Measurements from ENCODE around the gene NEK6.

NEK6 gene

GRCh38 chr9:124370896-124371582, 113.3 kb downstream of the NEK6 start:
- WGBS: 88% methylated on average over 7 of the region's 9 CpGs
- Histone ChIP-seq H3K14ac (ENCODE audit: low read length in 2 of 2) (no peak overlapping the region), H3K23ac (ENCODE audit: low read length in 2 of 2) (no peak overlapping the region), H2BK5ac (ENCODE audit: low read depth, low read length, poor library complexity, severe bottlenecking) (no peak overlapping the region), H3K4me3 (ENCODE audit: insufficient read depth in 1 of 2, low read depth in 1 of 2, low read length in 2 of 2) (no peak overlapping the region), H2AFZ (ENCODE audit: low read depth, low read length) (no peak overlapping the region), H3K9me3 (ENCODE audit: control insufficient read depth, low read length) (no peaks in the 10 kb centered on the region), H3K79me1 (replicated peaks; ENCODE audit: low read length, poor library complexity, severe bottlenecking) (peaks cover 21% of the 10 kb centered on the region), H3K36me3 (ENCODE audit: control insufficient read depth in 1 of 2, insufficient read depth in 2 of 2, low read depth in 1 of 2, low read length in 2 of 2) (peaks cover 9 to 31% of the 10 kb centered on the region in 2 experiments), H3K4me2 (ENCODE audit: low read length, poor library complexity, severe bottlenecking) (no peak overlapping the region), H4K8ac (ENCODE audit: low read length) (no peak overlapping the region), H2BK15ac (ENCODE audit: low read depth, poor library complexity, severe bottlenecking) (no peak overlapping the region), H2BK12ac (ENCODE audit: low read length in 2 of 2) (no peak overlapping the region), H3K18ac (ENCODE audit: low read depth in 1 of 2, low read length in 2 of 2) (no peak overlapping the region), H3K27me3 (ENCODE audit: control insufficient read depth in 1 of 2, insufficient read depth in 1 of 2, low read length in 2 of 2) (no peaks in the 10 kb centered on the region), H3K4me1 (ENCODE audit: control insufficient read depth, insufficient read depth, low read depth, low read length) (peaks cover 4% of the 10 kb centered on the region), H3K9ac (ENCODE audit: low read length) (no peak overlapping the region), H2AK5ac (ENCODE audit: low read length, severe bottlenecking) (no peak overlapping the region), H2BK120ac (ENCODE audit: low read depth, low read length) (no peak overlapping the region), H3K27ac (ENCODE audit: low read length, poor library complexity, severe bottlenecking) (no peak overlapping the region), H4K91ac (ENCODE audit: low read length) (no peak overlapping the region), H3K4ac (ENCODE audit: low read depth in 1 of 2, low read length in 2 of 2) (no peak overlapping the region)
- DNase-seq: peak; percentile 58

- no peak overlapping the region for H3K18ac ChIP-seq (ENCODE audit: low read depth in 1 of 2, low read length in 2 of 2)
- DNase-seq: no peak
- H4K8ac ChIP-seq (ENCODE audit: low read length): no peak overlapping the region
- H3K27me3 ChIP-seq (ENCODE audit: control insufficient read depth in 1 of 2, insufficient read depth in 1 of 2, low read length in 2 of 2): no peaks in the 10 kb centered on the region
- H3K9me3 ChIP-seq (ENCODE audit: control insufficient read depth, low read length): no peaks in the 10 kb centered on the region
- no peak overlapping the region for H3K9ac ChIP-seq (ENCODE audit: low read length)
- no peak overlapping the region for H2AFZ ChIP-seq (ENCODE audit: low read depth, low read length)
- H3K4me2 ChIP-seq (ENCODE audit: low read length, poor library complexity, severe bottlenecking): no peak overlapping the region
- no peak overlapping the region for H3K4me3 ChIP-seq (ENCODE audit: insufficient read depth in 1 of 2, low read depth in 1 of 2, low read length in 2 of 2)
- no peak overlapping the region for H3K23ac ChIP-seq (ENCODE audit: low read length in 2 of 2)
- no peak overlapping the region for H3K4ac ChIP-seq (ENCODE audit: low read depth in 1 of 2, low read length in 2 of 2)
- no peak overlapping the region for H2BK5ac ChIP-seq (ENCODE audit: low read depth, low read length, poor library complexity, severe bottlenecking)
- H2BK15ac ChIP-seq (ENCODE audit: low read depth, poor library complexity, severe bottlenecking): no peak overlapping the region
- H3K27ac ChIP-seq (ENCODE audit: low read length, poor library complexity, severe bottlenecking): no peak overlapping the region
- peaks cover 9 to 31% of the 10 kb centered on the region in 2 experiments for H3K36me3 ChIP-seq (ENCODE audit: control insufficient read depth in 1 of 2, insufficient read depth in 2 of 2, low read depth in 1 of 2, low read length in 2 of 2)
- H3K14ac ChIP-seq (ENCODE audit: low read length in 2 of 2): no peak overlapping the region
- peaks cover under 1% of the 10 kb centered on the region for H3K4me1 ChIP-seq (ENCODE audit: control insufficient read depth, insufficient read depth, low read depth, low read length)
- no peak overlapping the region for H2BK12ac ChIP-seq (ENCODE audit: low read length in 2 of 2)
- no peak overlapping the region for H2BK120ac ChIP-seq (ENCODE audit: low read depth, low read length)
- H4K91ac ChIP-seq (ENCODE audit: low read length): no peak overlapping the region
- peaks cover 25% of the 10 kb centered on the region for H3K79me1 ChIP-seq (replicated peaks; ENCODE audit: low read length, poor library complexity, severe bottlenecking)
- H2AK5ac ChIP-seq (ENCODE audit: low read length, severe bottlenecking): no peak overlapping the region
Observed at GRCh38 chr9:124372038-124372437, 114.3 kb downstream of the NEK6 start.

DNA sequence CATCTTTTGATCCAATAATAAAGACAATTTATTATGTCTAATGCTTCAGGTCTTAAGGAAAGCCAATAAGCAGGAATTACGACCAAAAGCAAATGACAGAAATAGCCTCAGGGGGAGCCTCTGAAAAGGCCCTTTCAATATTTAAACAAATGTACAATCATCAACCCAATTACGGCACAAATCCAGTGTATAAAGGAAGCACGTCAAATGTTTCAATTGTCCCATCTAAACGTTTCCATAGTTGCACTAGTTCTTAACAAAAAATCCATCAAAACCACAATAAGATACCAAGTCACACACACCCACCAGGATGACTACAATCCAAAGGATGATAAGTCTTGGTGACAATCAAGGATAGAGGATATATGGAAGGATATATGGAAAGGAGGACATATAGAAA, 115.6 kb downstream of the NEK6 start:
- Histone ChIP-seq H3K4me1 (ENCODE audit: control insufficient read depth, insufficient read depth, low read depth, low read length) (peaks cover 1% of the 10 kb centered on the region), H3K27me3 (ENCODE audit: control insufficient read depth in 1 of 2, insufficient read depth in 1 of 2, low read length in 2 of 2) (no peaks in the 10 kb centered on the region), H3K14ac (ENCODE audit: low read length in 2 of 2) (no peak overlapping the region), H3K4me2 (ENCODE audit: low read length, poor library complexity, severe bottlenecking) (no peak overlapping the region), H2BK12ac (ENCODE audit: low read length in 2 of 2) (no peak overlapping the region), H4K91ac (ENCODE audit: low read length) (no peak overlapping the region), H3K9me3 (ENCODE audit: control insufficient read depth, low read length) (no peaks in the 10 kb centered on the region), H3K9ac (ENCODE audit: low read length) (no peak overlapping the region), H3K79me1 (replicated peaks; ENCODE audit: low read length, poor library complexity, severe bottlenecking) (peaks cover 25% of the 10 kb centered on the region), H2BK5ac (ENCODE audit: low read depth, low read length, poor library complexity, severe bottlenecking) (no peak overlapping the region), H2BK120ac (ENCODE audit: low read depth, low read length) (no peak overlapping the region), H3K18ac (ENCODE audit: low read depth in 1 of 2, low read length in 2 of 2) (no peak overlapping the region), H3K4me3 (ENCODE audit: insufficient read depth in 1 of 2, low read depth in 1 of 2, low read length in 2 of 2) (no peak overlapping the region), H3K27ac (ENCODE audit: low read length, poor library complexity, severe bottlenecking) (no peak overlapping the region), H3K23ac (ENCODE audit: low read length in 2 of 2) (no peak overlapping the region), H4K8ac (ENCODE audit: low read length) (no peak overlapping the region), H3K36me3 (ENCODE audit: control insufficient read depth in 1 of 2, insufficient read depth in 2 of 2, low read depth in 1 of 2, low read length in 2 of 2) (peaks cover 7 to 29% of the 10 kb centered on the region in 2 experiments), H2AFZ (ENCODE audit: low read depth, low read length) (no peak overlapping the region), H3K4ac (ENCODE audit: low read depth in 1 of 2, low read length in 2 of 2) (no peak overlapping the region), H2BK15ac (ENCODE audit: low read depth, poor library complexity, severe bottlenecking) (no peak overlapping the region), H2AK5ac (ENCODE audit: low read length, severe bottlenecking) (no peak overlapping the region)
- DNase-seq: no peak
- 92% methylated on average over 4 of the region's 4 CpGs for WGBS

- no peak overlapping the region for H4K8ac ChIP-seq (ENCODE audit: low read length)
- H2BK5ac ChIP-seq (ENCODE audit: low read depth, low read length, poor library complexity, severe bottlenecking): no peak overlapping the region
- H3K9me3 ChIP-seq (ENCODE audit: control insufficient read depth, low read length): no peaks in the 10 kb centered on the region
- no peak overlapping the region for H2BK120ac ChIP-seq (ENCODE audit: low read depth, low read length)
- H3K27me3 ChIP-seq (ENCODE audit: control insufficient read depth in 1 of 2, insufficient read depth in 1 of 2, low read length in 2 of 2): no peaks in the 10 kb centered on the region
- H3K14ac ChIP-seq (ENCODE audit: low read length in 2 of 2): no peak overlapping the region
- no peak overlapping the region for H3K4me3 ChIP-seq (ENCODE audit: insufficient read depth in 1 of 2, low read depth in 1 of 2, low read length in 2 of 2)
- H3K23ac ChIP-seq (ENCODE audit: low read length in 2 of 2): no peak overlapping the region
- no peak overlapping the region for H3K27ac ChIP-seq (ENCODE audit: low read length, poor library complexity, severe bottlenecking)
- peaks cover 7 to 29% of the 10 kb centered on the region in 2 experiments for H3K36me3 ChIP-seq (ENCODE audit: control insufficient read depth in 1 of 2, insufficient read depth in 2 of 2, low read depth in 1 of 2, low read length in 2 of 2)
- peaks cover 2% of the 10 kb centered on the region for H3K4me1 ChIP-seq (ENCODE audit: control insufficient read depth, insufficient read depth, low read depth, low read length)
- H3K4ac ChIP-seq (ENCODE audit: low read depth in 1 of 2, low read length in 2 of 2): no peak overlapping the region
- WGBS: no CpG with 5 or more reads among the region's 1 CpG
- no peak overlapping the region for H3K9ac ChIP-seq (ENCODE audit: low read length)
- H4K91ac ChIP-seq (ENCODE audit: low read length): no peak overlapping the region
- no peak overlapping the region for H2AFZ ChIP-seq (ENCODE audit: low read depth, low read length)
- no peak overlapping the region for H2BK12ac ChIP-seq (ENCODE audit: low read length in 2 of 2)
- H3K18ac ChIP-seq (ENCODE audit: low read depth in 1 of 2, low read length in 2 of 2): no peak overlapping the region
- no peak overlapping the region for H2BK15ac ChIP-seq (ENCODE audit: low read depth, poor library complexity, severe bottlenecking)
- H3K4me2 ChIP-seq (ENCODE audit: low read length, poor library complexity, severe bottlenecking): no peak overlapping the region
- H2AK5ac ChIP-seq (ENCODE audit: low read length, severe bottlenecking): no peak overlapping the region
- peaks cover 26% of the 10 kb centered on the region for H3K79me1 ChIP-seq (replicated peaks; ENCODE audit: low read length, poor library complexity, severe bottlenecking)
- no peak for DNase-seq
Observed at GRCh38 chr9:124373851-124374250, 116.1 kb downstream of the NEK6 start.

Data from mesenchymal stem cell (in vitro differentiated cells and primary cell).